GM19351 (cell line): ENCODE measurements around the gene SLC7A5.
A peak's percentile ranks its signal among the peaks of the same experiment; 100 is the strongest.
"Not testable (repeated sequence)": the region's sequence is repeated elsewhere in the genome, so short reads cannot be mapped to it uniquely, and the experiment has no call there.

Experiments used
- ATAC-seq: cut with Tn5 transposase; IDR thresholded peaks from one replicate; pipeline ENCODE4 v1.9.1; 2021; ENCODE audit warnings: mild to moderate bottlenecking, moderate library complexity; ENCODE audit not compliant: unreplicated experiment

Gene SLC7A5

GRCh38 chr16:87824016-87824990 lies 45.0 kb downstream of the SLC7A5 start:
- no peak for ATAC-seq

DNA sequence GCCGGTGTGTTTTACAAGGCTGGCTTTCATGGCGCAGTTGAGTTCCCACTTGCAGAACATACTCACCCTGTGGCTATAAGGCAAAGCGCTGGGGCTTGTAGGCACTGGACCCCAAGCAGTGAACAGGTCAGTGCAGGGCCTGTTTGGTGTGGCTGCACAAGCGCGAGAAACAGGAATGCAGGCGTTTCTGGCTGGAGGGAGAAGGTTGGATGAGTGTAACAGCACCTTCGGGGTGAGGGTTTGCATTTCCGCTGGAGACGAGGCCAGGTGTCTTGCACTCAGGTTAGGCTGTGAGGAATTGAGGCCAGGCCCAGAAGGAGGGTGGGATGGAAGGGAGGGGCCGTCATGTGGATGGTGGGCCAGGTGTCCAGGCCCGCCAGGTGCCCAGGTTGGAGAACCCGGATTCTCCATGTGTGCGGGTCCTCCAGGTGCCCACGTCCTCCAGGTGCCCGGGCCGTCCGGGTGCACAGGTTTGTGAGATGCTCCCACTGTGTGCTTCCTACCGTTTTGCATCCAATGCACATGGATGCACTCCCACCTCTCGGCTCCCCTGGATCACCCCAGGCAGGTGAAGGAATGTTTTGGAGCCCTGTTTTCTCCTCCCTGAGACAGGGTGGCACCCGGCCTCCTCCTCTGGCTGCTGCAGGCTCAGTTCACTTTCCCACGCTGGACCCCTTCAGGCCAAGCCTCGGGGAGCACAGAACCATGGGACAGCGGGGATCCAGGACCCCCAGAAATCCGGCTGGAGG lies 46.0 kb downstream of the SLC7A5 start:
- ATAC-seq = no peak

DNA sequence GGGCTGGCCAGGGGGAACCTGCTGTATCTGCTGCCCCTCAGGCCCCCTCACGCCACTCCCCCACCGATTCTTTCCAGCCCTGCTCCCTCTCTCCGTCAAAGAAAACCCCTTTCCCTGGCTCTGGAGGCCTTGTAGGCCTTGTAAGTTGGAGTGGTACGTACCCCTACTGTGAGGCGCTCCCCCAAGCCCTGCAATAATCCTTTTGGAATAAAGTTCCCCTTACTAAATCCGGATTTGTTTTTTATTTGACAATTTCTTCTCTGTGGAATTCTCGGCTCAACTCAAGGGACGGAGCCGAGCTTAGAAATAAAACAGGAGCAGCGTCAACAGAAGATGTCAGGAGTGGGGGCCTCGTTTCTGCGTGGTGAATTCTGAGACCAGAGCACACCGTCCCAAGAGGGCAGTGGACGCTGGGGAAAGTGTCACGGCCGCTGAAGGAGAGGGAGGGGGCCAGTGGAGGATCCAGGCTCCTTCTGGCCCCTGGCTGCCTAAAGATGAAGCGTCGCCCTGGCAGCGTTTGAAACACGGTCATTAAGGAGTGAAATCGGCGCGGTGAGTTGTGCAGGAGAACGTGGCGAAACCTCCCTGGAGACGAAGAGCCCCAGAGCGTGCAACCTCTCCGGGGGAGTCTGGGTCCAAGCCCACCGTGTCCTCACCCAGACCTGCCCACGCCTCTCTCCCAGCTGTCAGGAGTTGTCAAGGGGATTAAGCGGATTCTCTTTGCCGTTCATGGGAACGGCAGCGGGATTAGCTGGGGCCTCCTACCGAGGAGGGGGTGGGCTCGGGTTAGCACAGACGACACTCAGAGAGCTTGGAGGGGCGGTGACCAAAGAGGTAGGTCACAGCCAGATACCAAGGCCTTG lies 47.0 kb downstream of the SLC7A5 start:
- no peak for ATAC-seq

- no peak for ATAC-seq
These were observed 47.8 kb downstream of the SLC7A5 start for GRCh38 chr16:87821376-87822107.

GRCh38 chr16:87819983-87820382 lies 49.3 kb downstream of the SLC7A5 start:
- no peak for ATAC-seq

DNA sequence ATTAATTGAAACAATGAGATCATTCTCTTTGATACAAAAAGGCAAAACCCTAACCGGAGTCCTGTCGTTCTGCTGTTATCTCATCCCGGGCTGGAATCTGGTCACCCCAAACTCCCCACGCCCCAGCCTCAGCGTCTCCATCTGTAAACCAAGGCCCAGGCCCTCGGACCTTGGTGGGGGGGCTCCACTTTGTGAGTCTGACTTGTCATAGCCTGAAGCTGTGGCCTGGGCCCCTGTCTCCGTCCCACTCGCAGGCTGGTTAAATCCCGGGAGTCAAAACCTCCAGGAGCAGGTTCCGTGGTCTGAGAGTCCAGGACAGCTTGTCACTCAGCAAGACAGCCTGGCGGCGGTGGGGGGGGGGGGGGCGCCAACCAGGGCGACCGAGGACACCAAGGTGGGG lies 50.0 kb downstream of the SLC7A5 start:
- ATAC-seq = no peak

GRCh38 chr16:87818533-87819161 lies 50.7 kb downstream of the SLC7A5 start:
- no peak for ATAC-seq

GRCh38 chr16:87817910-87818309 lies 51.4 kb downstream of the SLC7A5 start:
- no peak for ATAC-seq

DNA sequence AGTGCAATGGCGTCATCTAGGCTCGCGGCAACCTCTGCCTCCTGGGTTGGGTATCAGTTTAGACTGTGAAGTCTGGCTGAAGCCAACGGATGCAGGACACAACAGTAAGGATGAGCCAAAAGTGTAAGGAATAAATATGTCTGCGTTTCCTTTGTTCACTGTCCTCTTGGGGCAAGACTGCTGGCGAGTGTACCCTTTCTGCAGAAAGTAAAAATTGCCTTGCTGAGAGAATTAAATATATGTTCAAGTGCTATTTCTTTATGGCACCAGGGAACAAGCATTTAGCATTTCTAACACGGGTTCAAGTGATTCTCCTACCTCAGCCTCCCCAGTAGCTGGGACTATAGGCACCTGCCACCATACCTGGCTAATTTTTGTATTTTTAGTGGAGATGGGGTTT lies 51.9 kb downstream of the SLC7A5 start:
- ATAC-seq = not testable (repeated sequence)

DNA sequence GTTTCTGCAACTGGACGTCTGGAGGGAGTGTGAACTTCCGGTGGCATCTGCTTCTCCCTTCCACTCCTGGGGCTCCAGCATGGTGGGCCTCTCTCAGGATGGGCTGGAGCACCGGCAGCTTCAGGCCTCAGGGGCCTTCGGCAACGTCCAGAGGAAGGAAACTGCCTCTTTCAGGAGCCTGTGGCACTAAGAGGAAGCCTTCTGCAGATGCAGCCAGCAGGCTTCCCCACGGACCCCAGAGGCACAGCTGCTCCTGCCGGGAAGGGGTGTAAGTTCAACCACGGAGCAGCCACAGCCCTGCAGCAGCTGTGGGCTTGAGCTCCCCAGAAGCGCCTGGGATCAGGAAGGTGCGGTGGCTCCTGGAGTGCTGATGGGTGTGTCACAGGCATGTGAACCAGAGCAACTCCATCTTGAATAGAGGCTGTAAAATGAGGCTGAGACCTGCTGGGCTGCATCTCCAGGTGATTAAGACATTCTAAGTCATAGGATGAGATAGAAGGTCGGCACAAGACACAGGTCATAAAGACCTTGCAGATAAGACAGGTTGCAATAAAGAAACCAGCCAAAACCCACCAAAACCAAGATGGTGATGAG lies 52.7 kb downstream of the SLC7A5 start:
- no peak for ATAC-seq

DNA sequence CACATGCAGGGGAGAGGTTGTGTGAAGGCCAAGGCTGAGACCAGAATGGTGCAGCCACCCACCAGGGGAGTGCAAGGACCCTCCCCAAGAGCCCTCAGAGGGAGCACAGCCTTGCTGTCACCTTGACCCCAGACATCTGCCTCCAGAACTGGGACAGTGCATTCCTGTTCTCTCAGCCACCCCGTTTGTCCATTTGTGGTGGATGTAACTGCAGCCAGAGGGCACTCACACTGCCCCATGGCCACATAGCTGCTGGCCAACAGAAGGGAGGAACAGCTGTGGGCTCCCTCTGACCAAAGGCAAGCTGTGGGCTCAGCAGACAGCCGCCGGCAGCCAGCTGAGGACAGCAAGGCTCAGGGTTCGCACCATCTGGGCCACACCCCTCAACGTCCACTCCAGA lies 53.7 kb downstream of the SLC7A5 start:
- no peak for ATAC-seq

DNA sequence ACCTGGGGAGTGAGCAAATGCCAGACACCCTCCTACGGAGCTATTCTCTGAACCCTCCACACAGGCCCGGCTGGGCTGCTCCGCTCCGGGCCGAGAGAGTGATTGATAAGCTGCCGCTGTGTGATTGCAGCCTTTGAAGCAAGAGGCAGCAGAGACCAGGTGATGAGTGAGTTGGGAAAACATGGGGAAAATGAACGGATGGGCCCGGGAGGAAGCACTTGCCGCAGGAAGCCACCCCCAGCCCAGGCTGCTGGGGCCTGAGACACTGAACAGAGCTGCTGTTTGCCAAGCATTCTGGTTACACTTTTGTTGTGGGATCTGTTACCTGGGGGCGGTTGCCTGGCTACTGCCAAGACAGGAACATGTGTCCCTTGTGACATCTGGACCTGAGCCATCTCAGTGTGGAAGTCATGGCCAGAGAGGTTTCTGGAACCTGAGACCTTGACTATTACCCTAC lies 57.1 kb downstream of the SLC7A5 start:
- ATAC-seq = no peak

- ATAC-seq = not testable (repeated sequence)
These were observed 57.9 kb downstream of the SLC7A5 start for GRCh38 chr16:87811454-87811853.

DNA sequence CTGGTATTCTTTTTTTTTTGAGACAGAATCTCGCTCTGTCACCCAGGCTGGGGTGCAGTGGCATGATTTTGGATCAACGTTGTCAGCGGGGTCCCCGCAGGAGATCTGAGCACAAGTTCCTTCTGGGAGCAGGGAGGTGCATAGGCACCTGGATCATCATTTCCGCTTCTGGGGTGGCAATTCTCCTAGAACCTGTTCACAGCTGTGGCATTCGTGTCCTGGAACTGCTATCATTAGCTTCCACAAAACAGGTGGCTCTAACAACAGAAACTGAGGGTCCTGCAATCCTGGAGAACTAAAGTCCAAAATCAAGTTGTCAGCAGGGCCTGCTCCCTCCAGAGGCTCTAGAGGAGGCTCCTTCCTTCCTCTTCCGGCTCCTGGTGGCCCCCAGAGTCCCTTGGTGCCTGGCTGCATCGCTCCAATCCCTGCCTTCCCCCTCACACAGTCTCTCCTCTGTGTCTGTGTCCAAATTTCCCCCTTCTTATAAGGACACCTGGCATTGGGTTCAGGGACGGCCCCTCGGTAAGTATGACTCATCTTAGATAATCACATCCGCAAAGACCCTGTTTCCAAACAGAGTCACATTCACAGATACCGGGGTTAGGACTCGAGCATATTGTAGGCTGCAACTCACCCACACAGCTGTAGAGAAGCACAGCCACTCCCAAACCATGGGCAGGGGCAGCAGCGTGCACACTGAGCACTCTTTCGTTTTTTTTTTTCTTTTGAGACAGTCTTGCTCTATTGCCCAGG lies 60.0 kb downstream of the SLC7A5 start:
- ATAC-seq = peak; percentile 51

DNA sequence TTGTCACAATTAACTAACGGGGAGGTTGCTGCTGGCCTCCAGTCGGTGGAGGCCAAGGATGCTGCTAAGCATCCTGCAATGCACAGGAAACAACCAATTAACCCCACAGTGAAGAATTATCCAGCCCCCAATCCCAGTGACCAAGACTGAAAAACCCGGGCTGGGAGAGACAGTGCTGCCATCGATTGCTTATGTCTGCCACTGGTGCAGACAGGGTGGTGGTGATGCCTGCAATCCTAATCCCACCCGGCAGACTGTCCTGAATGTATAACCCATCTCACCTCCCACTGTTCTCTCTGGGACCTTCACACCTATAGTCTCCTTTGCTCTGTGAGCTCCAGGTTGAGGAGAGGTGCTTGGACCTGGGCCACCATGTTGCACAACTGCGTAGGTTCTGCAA lies 61.2 kb downstream of the SLC7A5 start:
- no peak for ATAC-seq

GRCh38 chr16:87806641-87807546 lies 62.4 kb downstream of the SLC7A5 start:
- ATAC-seq = no peak

- no peak for ATAC-seq
These were observed 63.1 kb downstream of the SLC7A5 start for GRCh38 chr16:87806261-87806640.

GRCh38 chr16:87803385-87803784 lies 65.9 kb downstream of the SLC7A5 start:
- ATAC-seq = no peak
